ENCODE measurements around the gene TMEM108. TPM values are rescaled to one million over a fixed set of nuclear protein-coding genes. Genes with fewer than 3 reads are reported as not detected.

Gene TMEM108
- polyA plus RNA-seq, 1 experiment, result 0.63 TPM

GRCh38 chr3:133394561-133395311, 356.5 kb downstream of the TMEM108 start:
- Histone ChIP-seq H3K27me3 (ENCODE audit: control insufficient read depth, insufficient read depth, low read length) (no peaks in the 10 kb centered on the region), H3K9me3 (ENCODE audit: control insufficient read depth, insufficient read depth, low read length) (peaks cover 8% of the 10 kb centered on the region), H3K27ac (ENCODE audit: low read depth, low read length) (no peak overlapping the region), H3K4me3 (ENCODE audit: low read depth, low read length) (no peak overlapping the region)
- no peak for DNase-seq (ENCODE audit: low read depth, low spot score)
- no peak for TF ChIP-seq CTCF (IDR thresholded peaks at IDR 0.05; ENCODE audit: low read depth, low read length)
- ChIA-PET CTCF (no interaction called here), POLR2A (no interaction called here)

GRCh38 chr3:133396906-133397305, 358.7 kb downstream of the TMEM108 start:
- H3K27ac ChIP-seq (ENCODE audit: low read depth, low read length), result no peak overlapping the region
- no peaks in the 10 kb centered on the region for H3K27me3 ChIP-seq (ENCODE audit: control insufficient read depth, insufficient read depth, low read length)
- ChIA-PET CTCF (interaction anchor here (0.9 to 1.1 kb wide), 3 partner anchors 355 to 666 kb away, joined by 3 to 5 read pairs (median 4); no protein-coding TSS in a partner anchor), POLR2A (no interaction called here)
- H3K4me3 ChIP-seq (ENCODE audit: low read depth, low read length), result no peak overlapping the region
- peaks cover 8% of the 10 kb centered on the region for H3K9me3 ChIP-seq (ENCODE audit: control insufficient read depth, insufficient read depth, low read length)
- no peak for TF ChIP-seq CTCF (IDR thresholded peaks at IDR 0.05; ENCODE audit: low read depth, low read length)
- no peak for DNase-seq (ENCODE audit: low read depth, low spot score)

- H3K27me3 ChIP-seq (ENCODE audit: control insufficient read depth, insufficient read depth, low read length), result no peaks in the 10 kb centered on the region
- ChIA-PET CTCF (interaction anchor here (1.3 to 2.1 kb wide), 4 partner anchors 12 to 673 kb away, joined by 3 to 11 read pairs (median 6); no protein-coding TSS in a partner anchor), POLR2A (no interaction called here)
- TF ChIP-seq CTCF (IDR thresholded peaks at IDR 0.05; ENCODE audit: low read depth, low read length), result no peak
- no peak for DNase-seq (ENCODE audit: low read depth, low spot score)
- no peaks in the 10 kb centered on the region; the same call in 1 of the 2 replicates for H3K9me3 ChIP-seq (ENCODE audit: control insufficient read depth, insufficient read depth, low read length)
- H3K27ac ChIP-seq (ENCODE audit: low read depth, low read length), result no peak within 1 kb of the TSS
- no peak within 1 kb of the TSS for H3K4me3 ChIP-seq (ENCODE audit: low read depth, low read length)
Observed at GRCh38 chr3:133400006-133400515, 361.9 kb downstream of the TMEM108 start, which contains the start of gene BFSP2. Gene BFSP2, plus strand, starts transcription at chr3:133400056. Its CDS starts 28 bp downstream, at chr3:133400084.

- no peak overlapping the region for H3K27ac ChIP-seq (ENCODE audit: low read depth, low read length)
- H3K4me3 ChIP-seq (ENCODE audit: low read depth, low read length), result no peak overlapping the region
- no peak for TF ChIP-seq CTCF (IDR thresholded peaks at IDR 0.05; ENCODE audit: low read depth, low read length)
- peak; percentile 43 for DNase-seq (ENCODE audit: low read depth, low spot score)
- no peaks in the 10 kb centered on the region; the same call in 1 of the 2 replicates for H3K9me3 ChIP-seq (ENCODE audit: control insufficient read depth, insufficient read depth, low read length)
- POLR2A ChIA-PET, result no interaction called here
- CTCF ChIA-PET, result interaction anchor here (0.8 to 2.1 kb wide), 8 partner anchors 12 to 676 kb away, joined by 3 to 11 read pairs (median 5); no protein-coding TSS in a partner anchor
- H3K27me3 ChIP-seq (ENCODE audit: control insufficient read depth, insufficient read depth, low read length), result no peaks in the 10 kb centered on the region
Observed at GRCh38 chr3:133401374-133402135, 363.4 kb downstream of the TMEM108 start.
